ENCODE data around the gene SPPL2C.

SPPL2C gene

GRCh38 chr17:45844695-45845375 lies at the start of gene SPPL2C:
Gene SPPL2C (plus strand): TSS chr17:45844881. CDS start chr17:45844907, 26 bp downstream.
- DNase-seq (ENCODE audit: low spot score) = no peak

DNA sequence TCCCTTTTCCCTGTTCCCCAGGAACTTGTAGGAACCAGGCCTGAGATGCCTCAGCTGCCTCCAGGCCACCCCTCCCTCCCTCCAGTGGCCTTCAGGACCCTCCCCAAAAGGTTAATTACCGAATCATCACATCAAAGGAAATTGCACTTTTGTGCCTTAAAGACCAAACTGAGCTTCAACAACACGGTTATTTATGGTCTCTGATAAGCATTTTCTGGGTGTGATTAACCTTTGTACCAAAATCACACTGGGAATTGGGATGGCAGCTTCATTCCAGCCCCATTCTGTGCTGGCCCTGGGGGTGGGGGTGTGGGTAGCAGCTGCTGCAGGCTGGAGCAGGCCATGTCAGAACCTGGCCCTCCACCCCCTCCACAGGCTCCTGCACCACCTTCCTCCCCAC lies 43.9 kb upstream of the SPPL2C start:
- no peak for DNase-seq (ENCODE audit: low spot score)

- DNase-seq (ENCODE audit: low spot score) = no peak
Measured at GRCh38 chr17:45801421-45801820, 43.3 kb upstream of the SPPL2C start.

- no peak for DNase-seq (ENCODE audit: low spot score)
Measured at GRCh38 chr17:45808845-45809244, 35.8 kb upstream of the SPPL2C start.

DNA sequence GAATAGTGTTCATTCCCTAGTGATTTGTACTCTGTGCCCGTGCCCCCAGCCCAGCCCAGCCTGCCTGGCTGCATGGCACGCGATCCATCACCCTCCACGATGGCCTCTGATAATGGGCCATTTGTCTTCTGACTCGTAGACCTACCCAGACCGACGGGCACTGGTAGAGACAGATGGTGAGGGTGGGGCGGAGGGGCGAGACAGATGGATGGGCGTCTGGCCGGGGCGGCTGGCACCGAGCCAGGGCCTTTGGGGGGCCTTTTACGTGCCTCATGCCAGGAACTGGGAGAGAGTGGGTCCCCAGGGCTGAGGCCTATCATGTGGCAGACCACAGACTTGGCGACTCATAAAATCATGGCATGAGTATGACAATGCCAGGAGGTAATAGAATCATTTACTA lies 35.2 kb upstream of the SPPL2C start:
- DNase-seq (ENCODE audit: low spot score) = no peak

- DNase-seq (ENCODE audit: low spot score) = no peak
Measured at GRCh38 chr17:45812102-45812501, 32.6 kb upstream of the SPPL2C start.

- DNase-seq (ENCODE audit: low spot score) = no peak
Measured at GRCh38 chr17:45813048-45813725, 31.5 kb upstream of the SPPL2C start.

DNA sequence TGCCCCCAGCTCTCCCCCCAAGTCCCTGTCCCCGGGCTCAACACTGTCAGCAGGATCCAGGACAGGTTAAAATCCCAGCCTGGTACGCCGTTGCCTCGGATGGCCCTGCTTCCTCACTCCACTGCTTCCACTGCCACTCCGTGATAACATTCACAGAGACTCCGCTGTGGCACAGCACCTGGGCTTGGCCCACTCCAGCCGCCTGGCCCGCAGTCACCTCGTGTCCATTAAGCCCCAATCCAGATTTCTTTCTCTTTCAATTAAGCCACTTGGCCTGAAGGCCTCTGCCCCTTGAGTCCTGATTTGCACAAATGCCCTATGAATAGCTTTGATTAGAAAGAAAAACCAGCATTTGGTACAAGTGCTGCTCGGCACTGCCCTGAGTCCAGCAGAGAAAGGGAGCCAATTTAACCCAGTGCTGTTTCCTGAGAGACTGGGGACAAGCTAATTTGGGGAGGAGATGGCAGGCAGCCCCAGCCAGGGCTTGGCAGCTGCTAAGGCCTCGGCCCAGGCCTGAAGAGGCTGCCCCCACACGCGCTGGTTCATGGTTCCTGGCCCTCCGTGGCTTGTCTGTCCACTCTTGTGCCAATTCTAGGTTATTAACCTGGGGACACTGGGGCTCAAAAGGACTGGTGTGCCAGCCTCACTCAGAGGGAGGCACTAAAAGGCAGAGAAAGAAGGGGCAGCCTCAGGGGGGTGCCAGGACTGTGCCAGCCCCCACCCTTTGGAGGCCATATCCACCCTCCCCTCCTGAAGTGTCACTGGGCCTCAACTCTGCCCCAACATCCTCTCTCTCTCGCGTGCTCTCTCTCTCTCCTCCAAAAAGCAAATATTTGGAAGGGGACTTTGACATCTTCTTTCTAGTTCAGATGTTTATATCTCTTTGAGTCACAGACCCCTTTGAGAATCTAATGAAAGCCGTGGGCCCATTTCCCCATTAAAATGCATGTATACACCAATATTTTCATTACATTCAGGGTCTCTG lies 29.8 kb upstream of the SPPL2C start:
- no peak for DNase-seq (ENCODE audit: low spot score)

- DNase-seq (ENCODE audit: low spot score) = no peak
Measured at GRCh38 chr17:45815752-45816151, 28.9 kb upstream of the SPPL2C start.

GRCh38 chr17:45818041-45818440 lies 26.6 kb upstream of the SPPL2C start:
- no peak for DNase-seq (ENCODE audit: low spot score)

DNA sequence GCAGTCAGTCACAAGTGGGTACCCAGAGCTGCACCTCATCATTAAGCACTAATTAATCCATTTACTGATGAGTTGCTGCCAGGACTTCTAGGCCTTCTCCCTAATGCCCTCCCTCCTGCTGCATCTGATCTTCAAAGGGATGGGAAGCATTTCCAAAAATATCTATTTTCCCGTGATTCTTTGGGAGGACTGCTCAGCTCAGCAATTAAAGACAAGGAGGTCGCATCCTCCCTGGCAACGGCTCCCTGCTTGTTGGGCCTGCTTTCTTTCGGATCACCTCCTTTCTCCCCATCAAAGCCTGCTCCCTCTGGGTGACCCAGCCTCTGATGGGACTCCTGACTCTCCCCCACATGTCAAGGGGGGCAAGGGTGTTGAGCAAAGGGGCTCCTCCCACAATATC lies 26.0 kb upstream of the SPPL2C start:
- no peak for DNase-seq (ENCODE audit: low spot score)

- DNase-seq (ENCODE audit: low spot score) = no peak
Measured at GRCh38 chr17:45819632-45820031, 25.0 kb upstream of the SPPL2C start.

DNA sequence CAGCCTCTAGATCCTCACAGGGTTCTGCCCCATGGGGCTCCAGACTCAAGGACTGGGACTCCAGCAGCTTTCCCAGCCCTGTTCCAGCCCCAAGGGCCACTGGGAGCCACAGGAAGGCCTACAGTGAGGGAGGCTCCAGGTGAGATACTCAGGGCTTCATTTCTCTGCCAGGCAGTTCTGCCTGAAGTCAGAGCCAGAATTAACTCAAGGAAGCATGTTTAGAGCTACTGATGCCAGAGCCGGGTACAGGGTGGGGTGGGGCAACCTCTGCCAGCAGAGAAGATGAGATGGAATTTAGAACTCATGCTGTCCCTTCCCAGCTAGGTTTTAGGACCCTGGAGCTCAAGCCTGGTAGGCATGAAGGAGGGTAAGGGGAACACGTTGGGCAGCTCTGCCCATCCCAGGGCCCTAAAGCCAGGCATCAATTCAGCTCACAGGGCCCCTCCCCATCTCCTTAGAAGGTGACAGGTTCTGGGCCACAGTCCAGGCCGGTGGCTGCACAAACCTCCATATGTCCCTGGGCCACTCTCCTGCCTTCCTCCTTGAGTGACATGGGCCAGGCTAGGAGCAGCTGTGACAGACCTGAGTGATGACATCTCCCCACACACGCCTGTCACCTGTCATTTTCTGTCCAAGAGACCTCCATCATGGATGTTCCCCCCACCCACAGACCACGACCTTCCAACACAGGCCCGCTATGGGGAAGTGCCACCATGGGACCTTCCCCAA lies 24.5 kb upstream of the SPPL2C start:
- DNase-seq (ENCODE audit: low spot score) = no peak

DNA sequence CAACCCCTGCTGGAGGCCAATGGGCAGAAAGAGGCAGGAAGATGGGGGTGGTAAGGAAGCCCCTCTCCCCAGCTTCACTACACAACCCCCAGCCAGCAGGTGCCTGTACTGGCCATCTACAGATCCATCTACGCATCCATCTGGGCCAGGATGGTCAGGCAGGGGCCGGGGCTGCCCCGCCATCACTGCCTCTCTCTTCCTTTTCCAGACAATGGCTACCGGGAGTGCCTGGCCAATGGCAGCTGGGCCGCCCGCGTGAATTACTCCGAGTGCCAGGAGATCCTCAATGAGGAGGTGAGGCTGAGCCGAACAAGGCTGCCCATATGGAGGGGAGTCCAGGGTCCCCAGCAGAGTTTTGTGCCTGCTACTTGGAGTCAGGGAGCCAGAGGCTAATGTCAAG lies 23.5 kb upstream of the SPPL2C start:
- no peak for DNase-seq (ENCODE audit: low spot score)

DNA sequence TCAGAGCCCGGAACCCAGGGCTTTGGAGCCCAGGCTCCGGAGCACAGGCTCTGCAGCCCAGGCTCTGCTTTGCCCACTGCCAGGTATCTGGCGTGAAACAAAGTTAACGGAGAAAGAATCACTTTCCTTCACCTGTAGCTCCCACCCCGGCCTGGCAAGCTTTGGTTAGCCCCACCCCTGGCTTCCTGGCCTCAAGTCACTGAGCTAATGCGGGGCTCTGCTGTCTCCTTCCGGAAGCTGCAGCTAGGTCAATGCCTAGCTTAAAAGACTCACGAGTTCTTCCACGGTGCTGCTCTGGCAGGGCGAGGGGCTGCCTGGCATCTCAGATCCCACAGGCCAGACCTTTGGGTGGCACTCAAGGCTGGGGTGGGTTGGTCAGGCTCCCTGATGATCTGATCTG lies 21.1 kb upstream of the SPPL2C start:
- no peak for DNase-seq (ENCODE audit: low spot score)

- no peak for DNase-seq (ENCODE audit: low spot score)
Measured at GRCh38 chr17:45824475-45824874, 20.2 kb upstream of the SPPL2C start.

DNA sequence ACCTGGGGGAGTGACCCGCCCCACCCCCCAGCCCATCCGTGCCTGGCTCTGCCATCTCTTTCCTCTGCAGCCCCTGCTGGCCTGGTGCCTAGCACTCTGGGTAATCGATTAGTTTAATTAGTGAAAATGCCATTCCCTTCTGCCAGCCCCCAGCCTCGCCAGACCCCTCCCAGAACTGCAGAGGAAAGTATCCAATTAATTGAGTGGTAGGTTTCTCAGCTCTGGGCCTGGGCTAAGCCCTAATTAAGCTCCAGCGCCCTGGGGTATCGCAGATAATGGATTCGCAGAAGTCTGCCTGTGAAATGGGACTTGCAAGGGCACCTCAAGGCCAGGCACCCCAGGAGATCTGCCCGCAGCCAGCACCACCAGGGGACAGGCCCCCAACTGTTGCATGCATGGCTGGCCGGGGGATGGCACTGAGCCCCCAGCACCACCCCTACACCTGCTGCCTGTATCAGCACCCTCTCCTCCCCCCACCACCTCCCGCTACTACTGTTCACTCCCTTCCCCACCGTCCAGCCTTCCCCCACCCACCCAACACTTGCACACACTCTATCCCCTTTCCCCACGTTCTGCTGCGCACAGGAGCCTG lies 19.7 kb upstream of the SPPL2C start:
- DNase-seq (ENCODE audit: low spot score) = no peak

GRCh38 chr17:45825792-45826191 lies 18.9 kb upstream of the SPPL2C start:
- DNase-seq (ENCODE audit: low spot score) = no peak

GRCh38 chr17:45826919-45827588 lies 17.6 kb upstream of the SPPL2C start:
- no peak for DNase-seq (ENCODE audit: low spot score)

GRCh38 chr17:45828171-45828570 lies 16.5 kb upstream of the SPPL2C start:
- no peak for DNase-seq (ENCODE audit: low spot score)

DNA sequence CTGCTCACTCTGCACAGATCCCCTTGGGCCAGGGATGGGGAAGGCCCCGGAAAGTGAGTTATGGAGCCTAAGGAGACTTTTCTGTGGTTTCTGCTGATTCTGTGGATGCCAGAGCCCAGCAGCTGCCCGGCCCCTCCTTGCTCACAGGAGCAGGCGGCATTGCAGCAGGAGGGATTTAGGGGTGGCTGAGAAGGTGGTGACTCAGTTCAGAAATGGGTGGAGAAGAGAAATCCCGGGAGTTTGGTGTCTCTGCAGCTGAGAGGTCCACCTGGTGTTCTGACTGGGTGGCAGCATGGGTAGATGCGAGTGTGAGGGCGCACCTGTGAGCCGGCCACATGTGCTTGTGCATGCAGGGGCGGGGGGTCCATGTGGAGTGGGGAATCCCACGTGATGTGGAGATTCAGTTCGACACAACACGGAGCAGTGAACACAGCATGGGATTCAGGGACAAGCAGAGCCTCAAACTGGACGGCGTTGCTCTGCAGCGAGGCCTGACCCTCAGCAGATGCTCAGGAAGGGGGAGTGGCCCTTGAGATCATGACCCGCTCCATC lies 16.0 kb upstream of the SPPL2C start:
- no peak for DNase-seq (ENCODE audit: low spot score)
